ENCODE measurements around the gene TMEM88. TPM values are rescaled to one million over a fixed set of nuclear protein-coding genes. Genes with fewer than 3 reads are reported as not detected.

The TMEM88 gene
- total and polyA plus RNA-seq, 2 of the 4 experiments (the other 2 are of a cell fraction) = 2.1 TPM; not detected in 1

- TF ChIP-seq MAFK (IDR thresholded peaks at IDR 0.05; ENCODE audit: low read depth, low read length) = no peak
- TF ChIP-seq SMC3 (IDR thresholded peaks at IDR 0.05; ENCODE audit: low read depth, low read length) = no peak
- TF ChIP-seq CHD1 (IDR thresholded peaks at IDR 0.05; ENCODE audit: low read depth, low read length) = no peak; the same call in 1 of the 2 replicates
- peak; percentile 38 for TF ChIP-seq RAD21 (IDR thresholded peaks at IDR 0.05; ENCODE audit: low read length)
Observed at GRCh38 chr17:7856811-7857712, 2.2 kb downstream of the TMEM88 start, which contains the start of gene NAA38 (continued).

Measured in IMR-90 (cell line).